Limb (tissue), 2 donors: ENCODE results near the gene INO80.

Source experiments
- DNase-seq, 2 donors: peaks; one replicate each; pipeline ENCODE4 v3.0.0-alpha.2; 2016; ENCODE audit errors: extremely low spot score in 2 of 2

Gene INO80

GRCh38 chr15:41006479-41006878 is 109.6 kb downstream of the INO80 start:
- DNase-seq, result no peak

GRCh38 chr15:41004490-41004889 is 111.6 kb downstream of the INO80 start:
- DNase-seq, result no peak

- no peak for DNase-seq
These were observed 114.4 kb downstream of the INO80 start for GRCh38 chr15:41001524-41002214.

DNA sequence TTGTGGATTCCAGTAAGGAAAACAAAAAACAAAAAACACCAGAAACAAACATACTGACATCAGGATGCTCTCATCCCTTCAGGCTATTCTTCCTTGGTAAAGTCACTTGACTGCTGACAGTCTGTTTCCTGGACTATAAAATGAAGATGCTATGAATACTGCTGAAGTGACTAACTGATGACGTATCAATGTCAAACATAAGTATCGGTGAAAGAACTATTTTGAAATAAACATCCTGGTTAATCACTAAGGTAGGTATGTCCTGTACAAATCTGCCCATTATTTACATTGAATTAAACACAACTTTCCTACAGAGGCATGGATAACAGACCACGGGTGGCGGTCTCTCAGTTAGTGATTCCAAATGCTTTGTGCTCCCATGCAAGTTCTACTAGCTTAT is 116.9 kb downstream of the INO80 start:
- DNase-seq, result no peak

- no peak for DNase-seq
These were observed 120.4 kb downstream of the INO80 start for GRCh38 chr15:40995656-40996055.

- DNase-seq, result no peak
These were observed 123.3 kb downstream of the INO80 start for GRCh38 chr15:40992825-40993224.

DNA sequence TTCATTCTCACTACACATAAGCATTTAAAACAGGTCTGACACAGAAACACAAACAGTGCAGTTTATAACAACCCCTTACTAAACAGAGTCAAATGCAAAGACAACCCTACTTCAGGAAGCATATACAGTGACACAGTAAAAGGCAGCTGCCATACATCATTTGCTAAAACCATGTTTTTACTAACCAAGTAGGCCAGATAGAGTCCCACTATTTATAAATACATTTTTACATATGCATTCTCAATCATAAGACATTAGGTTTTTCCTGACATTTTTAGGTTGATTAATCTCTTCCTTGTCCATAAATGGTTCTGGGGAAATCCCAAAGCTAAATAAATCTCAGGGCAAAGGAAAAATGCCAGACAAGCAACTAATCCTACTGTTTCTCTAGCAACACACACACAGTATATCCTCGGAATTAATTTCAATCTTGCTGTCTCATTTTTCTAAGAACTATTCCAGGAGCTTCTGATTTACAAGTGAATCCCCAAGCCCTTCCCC is 123.8 kb downstream of the INO80 start:
- DNase-seq, result no peak

DNA sequence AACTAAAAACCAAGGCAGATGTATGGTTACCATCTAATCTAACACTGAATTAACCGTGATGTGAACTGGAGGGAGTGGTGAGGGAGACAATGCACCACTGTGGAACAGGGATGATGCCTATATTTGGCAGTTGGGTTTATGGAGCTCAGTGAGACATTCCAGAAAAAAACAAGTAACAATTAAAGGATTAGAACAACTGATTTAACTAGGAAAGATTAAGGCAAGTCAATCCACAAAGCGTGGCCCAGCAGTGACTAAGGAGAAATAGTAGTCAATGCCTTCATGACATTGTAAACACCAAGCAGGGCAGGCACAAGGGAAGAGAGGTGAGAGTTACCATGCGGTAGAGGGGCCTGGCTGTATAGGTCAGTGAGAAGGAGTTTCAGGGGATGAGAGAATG is 124.7 kb downstream of the INO80 start:
- DNase-seq, result no peak

GRCh38 chr15:40990789-40991188 is 125.3 kb downstream of the INO80 start:
- DNase-seq, result no peak

DNA sequence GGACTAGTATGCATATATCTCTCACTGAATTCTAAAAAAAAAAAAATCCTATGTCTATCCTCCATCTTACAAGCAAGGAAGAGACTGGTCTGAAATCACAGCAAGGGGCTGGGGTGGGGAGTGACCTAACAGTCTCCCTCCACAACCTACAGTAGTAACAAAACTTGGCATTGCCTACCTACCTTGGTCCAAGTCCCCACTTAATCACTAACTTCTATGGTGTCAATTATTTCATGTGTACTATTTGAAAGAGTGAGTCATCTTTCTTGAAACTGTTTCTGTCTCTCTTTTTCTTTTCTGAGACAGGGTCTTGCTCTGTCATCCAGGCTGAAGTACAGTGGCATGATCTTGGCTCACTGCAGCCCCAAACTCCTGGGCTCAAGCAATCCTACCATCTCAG is 126.0 kb downstream of the INO80 start:
- DNase-seq, result no peak

DNA sequence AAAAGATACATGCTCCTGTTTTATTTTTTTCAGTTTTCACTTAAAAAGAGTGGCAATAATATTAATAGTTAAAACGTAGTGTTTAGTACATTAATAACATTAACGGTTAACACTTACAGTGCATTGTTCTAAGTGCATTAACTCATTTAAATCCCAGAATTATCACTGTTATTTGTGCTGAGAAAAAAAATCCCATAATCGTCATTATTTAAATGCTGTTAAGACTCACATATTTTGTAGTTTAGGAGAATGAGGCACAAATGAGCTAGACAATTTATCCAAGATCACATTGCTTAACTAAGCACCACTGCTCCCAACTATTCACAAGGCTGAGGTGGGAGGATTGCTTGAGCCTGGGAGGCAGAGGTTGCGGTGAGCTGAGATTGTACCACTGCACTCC is 127.9 kb downstream of the INO80 start:
- no peak for DNase-seq

GRCh38 chr15:40986820-40987219 is 129.3 kb downstream of the INO80 start:
- no peak for DNase-seq

GRCh38 chr15:40985541-40986330 is 130.3 kb downstream of the INO80 start:
- peak in 1 of 2 donors; percentile 23 for DNase-seq

GRCh38 chr15:40984964-40985363 is 131.1 kb downstream of the INO80 start:
- no peak for DNase-seq

DNA sequence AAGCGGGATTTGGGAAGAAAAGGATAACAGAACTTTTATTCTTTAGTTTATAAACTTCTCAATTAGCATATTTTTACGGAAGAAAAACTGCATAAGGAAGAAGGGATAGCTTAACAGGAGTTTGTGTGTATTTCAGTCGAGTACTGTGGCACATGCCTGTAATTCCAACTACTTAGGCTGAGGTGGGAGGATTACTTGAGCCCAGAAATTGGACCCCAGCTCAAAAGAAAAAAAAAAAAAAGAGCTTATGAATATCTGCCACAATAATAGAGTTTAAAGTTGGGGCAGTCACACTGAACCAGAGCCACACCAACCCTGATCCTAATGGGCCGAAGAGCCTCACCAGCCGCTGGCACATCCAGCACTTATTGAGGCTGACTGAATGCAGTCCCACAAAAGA is 131.7 kb downstream of the INO80 start:
- DNase-seq, result no peak

DNA sequence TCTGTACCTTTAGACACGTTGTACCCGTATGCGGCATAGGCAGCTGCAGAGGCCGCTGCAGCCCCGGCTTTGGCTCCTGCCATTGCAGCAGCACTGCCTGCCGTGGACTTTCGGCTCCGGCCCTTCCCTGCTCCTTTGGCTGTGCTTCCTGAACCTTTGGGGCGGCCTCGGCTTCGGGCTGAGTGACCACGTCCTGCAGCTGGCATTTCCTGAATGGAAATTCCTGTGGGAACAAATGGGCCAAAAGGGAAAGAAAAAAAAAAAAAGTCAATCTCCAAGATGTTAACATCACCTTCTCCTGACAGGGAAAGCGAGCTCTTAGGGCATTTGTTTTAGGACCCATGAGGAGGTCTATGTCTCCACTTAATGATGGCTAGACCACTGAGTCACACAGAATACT is 133.2 kb downstream of the INO80 start:
- DNase-seq, result no peak

DNA sequence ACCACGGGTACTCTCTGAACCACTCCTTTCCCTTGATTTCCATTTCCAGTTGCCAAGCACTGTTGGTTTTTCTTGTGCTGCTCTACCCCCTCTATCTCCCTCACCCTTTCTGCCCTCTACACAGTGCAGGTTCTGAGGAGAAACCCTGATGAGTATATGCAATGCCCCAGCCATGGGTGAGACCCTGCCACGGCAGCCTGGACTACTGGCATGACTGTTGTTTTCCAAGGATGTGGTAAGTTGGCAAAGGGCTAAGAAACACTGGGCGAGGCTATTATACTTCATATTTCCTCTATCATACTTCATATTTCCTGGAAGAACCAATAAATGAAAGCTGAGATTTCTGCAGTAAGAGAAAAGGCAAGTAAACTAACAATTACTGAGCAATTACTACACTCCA is 134.9 kb downstream of the INO80 start:
- no peak for DNase-seq

DNA sequence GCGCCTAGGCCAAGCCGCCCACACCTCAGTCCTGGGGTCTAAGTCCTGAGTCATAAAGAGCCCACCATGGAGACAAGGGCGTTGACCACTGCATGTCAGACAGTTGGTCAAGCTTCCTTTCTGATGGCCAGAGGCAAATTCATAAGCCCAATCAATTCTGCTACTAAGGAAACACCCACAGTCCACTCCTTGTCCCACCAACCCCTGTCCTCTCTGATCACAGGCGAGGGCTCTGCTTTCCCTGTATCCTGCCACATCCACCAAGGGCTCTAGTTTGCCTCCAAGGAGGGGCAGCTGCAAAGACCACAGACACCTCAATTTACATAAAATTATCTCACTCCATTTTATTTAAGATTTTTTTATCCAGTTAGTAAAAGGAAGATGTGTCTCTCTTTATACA is 137.5 kb downstream of the INO80 start:
- no peak for DNase-seq

GRCh38 chr15:40978141-40978540 is 137.9 kb downstream of the INO80 start:
- no peak for DNase-seq

DNA sequence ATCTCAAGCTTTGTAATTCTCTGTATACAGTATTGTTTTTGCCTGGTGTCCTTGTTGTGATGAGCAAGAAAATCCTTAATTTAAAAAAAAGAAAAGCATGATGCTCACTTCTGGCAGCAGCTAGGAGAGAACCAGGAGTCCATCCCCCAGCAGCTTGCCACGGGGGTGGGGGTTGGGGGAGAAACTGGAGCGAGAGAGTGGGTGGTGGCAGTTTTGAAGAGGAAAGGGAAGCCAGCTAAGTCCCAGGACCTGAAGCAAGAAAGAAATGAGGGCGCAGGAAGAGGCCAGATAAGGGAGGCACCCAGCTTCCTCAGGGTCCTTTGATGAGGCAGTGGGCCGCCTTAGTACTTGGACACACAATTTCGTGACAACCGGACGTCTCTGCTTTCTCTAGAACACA is 139.3 kb downstream of the INO80 start:
- DNase-seq, result no peak

DNA sequence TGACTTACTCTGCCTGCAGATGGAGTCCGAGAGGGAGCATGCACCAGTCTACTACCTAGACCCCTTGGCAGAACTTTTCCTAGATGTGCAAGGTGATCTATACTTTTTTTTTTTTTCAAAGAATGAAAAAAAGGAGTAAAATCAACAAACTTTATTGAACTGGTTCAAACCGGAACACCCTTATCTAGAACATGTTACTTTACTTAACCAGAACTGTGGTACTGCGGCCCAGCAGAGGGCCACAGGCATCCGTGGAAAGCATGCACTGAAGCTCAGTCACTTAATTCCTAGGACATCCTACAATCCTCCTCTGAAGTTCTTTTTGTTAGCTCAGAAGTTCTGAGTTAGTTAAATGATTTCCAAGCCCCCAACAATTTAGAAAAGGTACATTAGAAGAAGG is 141.2 kb downstream of the INO80 start:
- DNase-seq, result no peak

DNA sequence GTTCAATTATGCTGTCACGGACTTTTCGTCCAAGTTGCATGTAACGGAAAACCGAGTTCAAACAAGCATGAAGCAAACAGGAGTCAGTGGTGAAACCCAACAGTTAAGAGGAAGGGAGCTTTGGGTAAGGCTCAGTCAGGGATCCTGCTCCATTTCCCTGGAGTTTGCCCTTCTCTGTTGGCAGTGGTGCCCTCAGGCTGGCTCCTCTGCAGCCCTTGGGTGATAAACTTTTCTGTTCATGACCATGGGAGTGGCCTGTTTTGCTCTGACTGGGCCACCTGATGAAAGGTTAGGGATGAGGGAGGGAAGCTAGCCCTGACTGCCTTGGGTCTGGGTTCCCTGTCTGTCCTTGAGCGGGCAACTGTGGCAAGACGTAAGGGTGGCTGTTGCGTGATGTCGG is 146.7 kb downstream of the INO80 start:
- no peak for DNase-seq
